MM.1S (cell line): ENCODE results near the gene SERAC1.
"Not testable (repeated sequence)": the region's sequence is repeated elsewhere in the genome, so short reads cannot be mapped to it uniquely, and the experiment has no call there.

Experiments used
- CTCF ChIP-seq: fragments of 300-600 bp; sonication (generic); IDR thresholded peaks from 2 replicates; pipeline ENCODE4 v1.5.1; 2016; ENCODE audit warnings: antibody characterized with exemption, low read length, mixed read lengths
- EZH2 ChIP-seq: fragments of 300-600 bp; sonication (generic); optimal IDR thresholded peaks from 2 replicates; pipeline ENCODE3; 2017; ENCODE audit warnings: low read depth, mild to moderate bottlenecking, antibody characterized with exemption, low read length, mixed read lengths

DNA sequence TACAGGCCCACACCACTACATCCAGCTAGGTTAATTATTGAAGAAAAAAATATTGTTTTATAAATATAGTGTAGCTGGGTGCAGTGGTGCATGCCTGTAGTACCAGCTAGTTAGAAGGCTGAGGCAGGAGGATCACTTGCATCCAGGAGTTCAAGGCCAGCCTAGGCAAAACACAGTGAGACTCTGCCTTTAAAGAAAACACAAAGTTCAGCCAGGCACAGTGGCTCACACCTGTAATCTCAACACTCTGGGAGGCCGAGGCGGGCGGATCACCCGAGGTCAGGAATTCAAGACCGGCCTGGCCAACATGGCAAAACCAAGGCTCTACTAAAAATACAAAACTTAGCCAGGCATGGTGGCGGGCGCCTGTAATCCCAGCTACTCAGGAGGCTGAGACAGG is 16.0 kb downstream of the SERAC1 start:
- TF ChIP-seq EZH2, CTCF: not testable (repeated sequence)
